OCI-LY3 (cell line): ENCODE results near the gene EML4.

ENCODE experiments used
- H2AFZ ChIP-seq: fragments of 200-600, 300-600 bp; shearing (Covaris generic); 2 replicates; pipeline ENCODE4 v1.6.0; 2014; ENCODE audit warnings: antibody characterized with exemption, low read depth, low read length
- H3K27ac ChIP-seq: fragments of 200-600, 300-600 bp; sonication (generic); 2 replicates; pipeline ENCODE4 v1.5.1; 2014; ENCODE audit warnings: mild to moderate bottlenecking, low read length, moderate library complexity, mixed read lengths
- H3K27me3 ChIP-seq: fragments of 200-600, 300-600 bp; sonication (generic); 2 replicates; pipeline ENCODE4 v1.6.1; 2014; ENCODE audit warnings: low read depth, low read length, mixed read lengths
- H3K36me3 ChIP-seq: fragments of 200-600, 300-600 bp; sonication (generic); replicated peaks from 2 replicates; pipeline ENCODE3; 2014; ENCODE audit warnings: low read depth, low read length, mixed read lengths
- H3K4me1 ChIP-seq: fragments of 300-600, 200-600 bp; sonication (generic); 2 replicates; pipeline ENCODE4 v1.6.1; 2014; ENCODE audit warnings: low read length, mixed read lengths
- H3K4me2 ChIP-seq: fragments of 200-600, 300-600 bp; sonication (generic); 2 replicates; pipeline ENCODE4 v1.6.1; 2014; ENCODE audit warnings: low read length, mixed read lengths
- H3K4me3 ChIP-seq: fragments of 300-600, 200-600 bp; sonication (generic); 2 replicates; pipeline ENCODE4 v1.5.1; 2014; ENCODE audit warnings: antibody characterized with exemption, mild to moderate bottlenecking, low read length, moderate library complexity
- H3K79me2 ChIP-seq: fragments of 300-600, 200-600 bp; shearing (Covaris generic); 2 replicates; pipeline ENCODE4 v1.6.1; 2014; ENCODE audit warnings: mild to moderate bottlenecking, low read length, mixed read lengths
- H3K9ac ChIP-seq: fragments of 300-600, 200-600 bp; shearing (Covaris generic); 2 replicates; pipeline ENCODE4 v1.6.0; 2014; ENCODE audit warnings: mild to moderate bottlenecking, low read length, moderate library complexity
- H3K9me3 ChIP-seq: fragments of 200-600, 300-600 bp; shearing (Covaris generic); 2 replicates; pipeline ENCODE4 v1.6.1; 2014; ENCODE audit warnings: low read length, mixed read lengths; ENCODE audit not compliant: insufficient read depth
- H4K20me1 ChIP-seq: fragments of 200-600, 300-600 bp; sonication (generic); 2 replicates; pipeline ENCODE4 v1.6.1; 2016; ENCODE audit warnings: low read length, mixed read lengths; ENCODE audit not compliant: insufficient read depth
- CTCF ChIP-seq: fragments of 200-600, 300-600 bp; sonication (generic); IDR thresholded peaks from 2 replicates; pipeline ENCODE4 v1.5.1; 2014; ENCODE audit warnings: antibody characterized with exemption, low read length, low read depth
- EZH2phosphoT487 ChIP-seq: fragments of 200-600 bp; shearing (Covaris generic); IDR thresholded peaks from 2 replicates; pipeline ENCODE4 v1.6.1; 2018; ENCODE audit warnings: antibody characterized with exemption, mixed run types, low read depth

Gene EML4

GRCh38 chr2:42288811-42289210 is 119.7 kb downstream of the EML4 start:
- H3K79me2 ChIP-seq: no peaks in the 10 kb centered on the region
- TF ChIP-seq CTCF (no peak), EZH2phosphoT487 (no peak)
- no peaks in the 10 kb centered on the region for H3K27me3 ChIP-seq
- H3K27ac ChIP-seq: no peak overlapping the region
- peaks cover 41% of the 10 kb centered on the region for H3K36me3 ChIP-seq
- no peak overlapping the region for H3K4me2 ChIP-seq
- H3K9ac ChIP-seq: no peak overlapping the region
- no peak overlapping the region for H3K4me3 ChIP-seq
- H4K20me1 ChIP-seq: no peaks in the 10 kb centered on the region
- H3K9me3 ChIP-seq: no peaks in the 10 kb centered on the region
- peaks cover 3% of the 10 kb centered on the region; the same call in 1 of the 2 replicates for H3K4me1 ChIP-seq
- no peak overlapping the region for H2AFZ ChIP-seq

- Histone ChIP-seq H3K9me3 (no peaks in the 10 kb centered on the region), H3K4me1 (peaks cover 3% of the 10 kb centered on the region; the same call in 1 of the 2 replicates), H3K27ac (no peak overlapping the region), H2AFZ (no peak overlapping the region), H3K36me3 (peaks cover 42% of the 10 kb centered on the region), H4K20me1 (no peaks in the 10 kb centered on the region), H3K79me2 (no peaks in the 10 kb centered on the region), H3K4me3 (no peak overlapping the region), H3K27me3 (no peaks in the 10 kb centered on the region), H3K4me2 (no peak overlapping the region), H3K9ac (no peak overlapping the region)
- TF ChIP-seq EZH2phosphoT487 (no peak), CTCF (no peak)
These were observed 120.1 kb downstream of the EML4 start for GRCh38 chr2:42289222-42289621.

GRCh38 chr2:42290005-42290404 is 120.9 kb downstream of the EML4 start:
- H3K4me1 ChIP-seq: peaks cover 3% of the 10 kb centered on the region; the same call in 1 of the 2 replicates
- peaks cover 46% of the 10 kb centered on the region for H3K36me3 ChIP-seq
- no peak overlapping the region for H3K27ac ChIP-seq
- no peak overlapping the region for H3K9ac ChIP-seq
- no peaks in the 10 kb centered on the region for H3K27me3 ChIP-seq
- no peak for TF ChIP-seq CTCF
- no peak for TF ChIP-seq EZH2phosphoT487
- no peaks in the 10 kb centered on the region for H4K20me1 ChIP-seq
- no peaks in the 10 kb centered on the region for H3K79me2 ChIP-seq
- H3K9me3 ChIP-seq: no peaks in the 10 kb centered on the region
- no peak overlapping the region for H2AFZ ChIP-seq
- H3K4me3 ChIP-seq: no peak overlapping the region
- no peak overlapping the region for H3K4me2 ChIP-seq

GRCh38 chr2:42293019-42293418 is 123.9 kb downstream of the EML4 start:
- Histone ChIP-seq H3K9me3 (no peaks in the 10 kb centered on the region), H3K36me3 (peaks cover 46% of the 10 kb centered on the region), H3K4me2 (no peak overlapping the region), H4K20me1 (peaks cover 8% of the 10 kb centered on the region; the same call in 1 of the 2 replicates), H2AFZ (no peak overlapping the region), H3K27me3 (no peaks in the 10 kb centered on the region), H3K4me3 (no peak overlapping the region), H3K27ac (no peak overlapping the region), H3K4me1 (peaks cover 20% of the 10 kb centered on the region), H3K79me2 (no peaks in the 10 kb centered on the region), H3K9ac (no peak overlapping the region)
- TF ChIP-seq CTCF (no peak), EZH2phosphoT487 (no peak)
